ENCODE data around the gene CD83. TPM values are rescaled to one million over a fixed set of nuclear protein-coding genes. Genes with fewer than 3 reads are reported as not detected.
"Not testable (repeated sequence)": the region's sequence is repeated elsewhere in the genome, so short reads cannot be mapped to it uniquely, and the experiment has no call there.

Gene CD83, protein sequence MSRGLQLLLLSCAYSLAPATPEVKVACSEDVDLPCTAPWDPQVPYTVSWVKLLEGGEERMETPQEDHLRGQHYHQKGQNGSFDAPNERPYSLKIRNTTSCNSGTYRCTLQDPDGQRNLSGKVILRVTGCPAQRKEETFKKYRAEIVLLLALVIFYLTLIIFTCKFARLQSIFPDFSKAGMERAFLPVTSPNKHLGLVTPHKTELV
- total RNA-seq = 1.3 TPM
- long read RNA-seq, partial matches to known transcripts = 1 of 1 reads
- long read RNA-seq, other reads (novel, unspliced or antisense) = 0 of 1 reads

- intact Hi-C loops (cut with DNase I) = no loop called here
- ATAC-seq (peak; percentile 93), DNase-seq (ENCODE audit: missing footprints) (peak; percentile 91)
Measured at GRCh38 chr6:14117158-14118090, at the start of gene CD83. Gene CD83 (plus strand): TSS chr6:14117772. CDS start chr6:14117812, 40 bp downstream.

GRCh38 chr6:14068133-14068532 is 49.4 kb upstream of the CD83 start:
- intact Hi-C loops (cut with DNase I) = loop anchor here (5.0 kb wide), 1 partner anchor 271 kb away; no protein-coding TSS in a partner anchor
- DNase-seq (ENCODE audit: missing footprints) (no peak), ATAC-seq (no peak)

DNA sequence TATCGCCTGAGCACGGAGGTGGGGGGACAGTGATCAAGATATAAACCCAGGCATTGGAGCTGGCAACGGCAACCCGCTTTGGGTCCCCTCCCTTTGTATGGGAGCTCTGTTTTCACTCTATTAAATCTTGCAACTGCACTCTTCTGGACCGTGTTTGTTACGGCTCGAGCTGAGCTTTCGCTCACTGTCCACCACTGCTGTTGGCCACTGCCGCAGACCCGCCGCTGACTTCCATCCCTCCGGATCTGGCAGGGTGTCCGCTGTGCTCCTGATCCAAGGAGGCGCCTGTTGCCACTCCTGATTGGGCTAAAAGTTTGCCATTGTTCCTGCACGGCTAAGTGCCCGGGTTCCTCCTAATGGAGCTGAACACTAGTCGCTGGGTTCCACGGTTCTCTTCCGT is 48.9 kb upstream of the CD83 start:
- ATAC-seq (no peak), DNase-seq (ENCODE audit: missing footprints) (no peak)
- intact Hi-C loops (cut with DNase I) = loop anchor here (5.0 kb wide), 1 partner anchor 271 kb away; no protein-coding TSS in a partner anchor

GRCh38 chr6:14070457-14070856 is 47.1 kb upstream of the CD83 start:
- ATAC-seq (no peak), DNase-seq (ENCODE audit: missing footprints) (no peak)
- intact Hi-C loops (cut with DNase I) = no loop called here

DNA sequence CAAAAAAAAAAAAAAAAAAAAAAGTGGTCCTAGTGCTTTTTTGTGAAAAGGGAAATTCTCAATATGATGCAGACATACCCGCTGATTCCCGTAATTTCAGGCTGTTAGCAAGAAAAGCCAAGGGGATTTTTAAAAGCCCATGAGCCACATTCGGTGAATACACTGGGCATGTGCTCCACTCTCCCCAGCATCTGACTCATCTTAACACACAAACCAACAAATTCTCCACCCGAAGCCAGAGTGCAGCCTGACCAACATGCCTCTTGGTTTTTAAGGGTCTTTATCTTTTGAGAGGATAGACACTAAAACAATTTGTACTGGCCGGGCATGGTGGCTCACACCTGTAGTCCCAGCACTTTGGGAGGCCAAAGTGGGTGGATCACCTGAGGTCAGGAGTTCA is 45.5 kb upstream of the CD83 start:
- intact Hi-C loops (cut with DNase I) = no loop called here
- ATAC-seq (no peak), DNase-seq (ENCODE audit: missing footprints) (no peak)

DNA sequence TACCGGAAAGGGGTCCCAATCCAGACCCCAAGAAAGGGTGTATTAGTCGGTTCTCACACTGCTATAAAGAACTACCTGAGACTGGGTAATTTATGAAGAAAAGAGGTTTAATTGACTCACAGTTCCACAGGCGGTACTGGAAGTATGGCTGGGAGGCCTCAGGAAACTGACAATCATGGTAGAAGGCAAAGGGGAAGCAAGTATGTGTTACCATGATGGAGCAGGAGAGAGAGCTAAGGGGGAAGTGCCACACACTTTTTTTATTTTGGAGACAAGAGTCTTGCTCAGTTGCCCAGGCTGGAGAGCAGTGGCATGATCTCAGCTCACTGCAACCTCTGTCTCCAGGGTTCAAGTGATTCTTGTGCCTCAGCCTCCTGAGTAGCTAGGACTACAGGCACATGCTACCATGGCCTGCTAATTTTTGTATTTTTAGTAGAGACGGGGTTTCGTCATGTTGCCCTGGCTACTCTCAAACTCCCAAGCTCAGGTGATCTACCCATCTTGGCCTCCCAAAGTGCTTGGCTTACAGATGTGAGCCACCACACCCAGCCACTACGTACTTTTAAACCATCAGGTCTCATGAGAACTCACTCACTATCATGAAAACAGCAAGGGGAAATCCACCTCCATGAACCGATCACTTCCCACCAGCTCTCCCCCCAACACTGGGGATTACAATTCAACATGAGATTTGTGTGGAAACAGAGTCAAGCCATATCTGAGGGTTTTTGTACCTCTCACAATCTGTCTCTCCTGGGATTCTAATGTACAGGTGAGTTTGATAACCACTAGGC is 43.8 kb upstream of the CD83 start:
- ATAC-seq; DNase-seq (ENCODE audit: missing footprints); intact Hi-C loops (cut with DNase I): not testable (repeated sequence)

DNA sequence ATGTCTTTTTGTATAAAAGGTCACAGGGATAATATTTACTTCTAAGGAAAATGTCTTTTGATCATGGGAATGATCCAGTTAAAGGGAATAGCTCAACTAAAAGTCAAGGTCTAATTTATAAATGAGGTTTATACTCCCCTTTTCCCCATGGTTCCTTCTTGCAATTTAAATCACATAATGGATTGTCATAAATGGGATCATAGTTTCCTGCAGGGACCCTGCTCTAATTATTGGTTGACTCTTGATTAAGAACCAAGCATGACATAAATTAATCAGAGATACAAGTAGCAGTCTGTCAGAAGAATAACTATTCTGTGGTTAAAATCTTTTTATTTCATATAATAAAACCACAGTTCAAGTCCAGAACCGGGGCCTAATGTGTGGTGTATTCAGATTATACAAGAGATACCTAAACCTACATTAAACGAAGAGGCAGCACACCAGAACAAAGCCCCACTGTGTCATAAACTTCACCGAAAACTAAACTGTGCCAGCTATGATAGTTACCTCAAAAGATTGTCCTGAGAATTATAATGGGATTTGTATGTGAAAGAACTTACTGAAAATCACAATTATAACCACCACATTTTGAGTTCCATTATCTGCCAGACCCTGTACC is 43.0 kb upstream of the CD83 start:
- DNase-seq (ENCODE audit: missing footprints) = no peak
- ATAC-seq = no peak

GRCh38 chr6:14075095-14075503 is 42.5 kb upstream of the CD83 start:
- intact Hi-C loops (cut with DNase I) = no loop called here
- ATAC-seq = peak; percentile 56
- DNase-seq (ENCODE audit: missing footprints) = no peak

More for the DNA sequence above, 43.0 kb upstream of the CD83 start:
- intact Hi-C loops (cut with DNase I) = no loop called here

DNA sequence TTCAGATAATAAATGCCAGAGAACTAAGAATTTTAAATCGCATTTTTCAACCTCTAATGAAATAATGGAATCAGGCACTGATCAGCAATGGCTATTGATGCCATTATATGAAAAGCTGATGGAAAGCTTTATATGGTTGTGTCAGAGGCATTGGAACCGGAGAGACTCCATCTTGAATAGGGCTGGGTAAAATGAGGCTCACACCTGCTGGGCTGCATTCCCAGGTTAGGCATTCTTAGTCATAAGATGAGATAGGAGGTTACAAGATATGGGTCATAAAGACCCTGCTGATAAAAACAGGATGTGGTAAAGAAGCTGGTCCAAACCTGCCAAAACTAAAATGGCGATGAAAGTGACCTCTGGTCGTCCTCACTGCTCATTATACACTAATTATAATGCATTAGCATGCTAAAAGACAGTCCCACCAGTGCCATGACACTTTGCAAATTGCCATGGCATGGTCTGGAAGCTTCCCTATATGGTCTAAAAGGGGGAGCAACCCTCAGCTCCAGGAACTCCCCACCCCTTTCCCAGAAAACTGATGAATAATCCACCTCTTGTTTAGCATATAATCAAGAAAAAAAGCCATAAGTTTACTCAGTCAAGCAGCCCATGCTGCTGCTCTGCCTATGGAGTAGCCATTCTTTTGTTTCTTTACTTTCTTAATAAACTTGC is 40.2 kb upstream of the CD83 start:
- intact Hi-C loops (cut with DNase I) = no loop called here
- DNase-seq (ENCODE audit: missing footprints) (no peak), ATAC-seq (no peak)

- intact Hi-C loops (cut with DNase I) = no loop called here
- no peak for DNase-seq (ENCODE audit: missing footprints)
- ATAC-seq = peak; percentile 81
Measured at GRCh38 chr6:14079433-14079832, 38.1 kb upstream of the CD83 start.

- intact Hi-C loops (cut with DNase I) = no loop called here
- ATAC-seq = no peak
- no peak for DNase-seq (ENCODE audit: missing footprints)
Measured at GRCh38 chr6:14079971-14080370, 37.6 kb upstream of the CD83 start.

GRCh38 chr6:14081126-14081525 is 36.4 kb upstream of the CD83 start:
- intact Hi-C loops (cut with DNase I) = no loop called here
- no peak for ATAC-seq
- DNase-seq (ENCODE audit: missing footprints) = no peak

GRCh38 chr6:14082771-14083170 is 34.8 kb upstream of the CD83 start:
- intact Hi-C loops (cut with DNase I) = no loop called here
- ATAC-seq (no peak), DNase-seq (ENCODE audit: missing footprints) (no peak)

- intact Hi-C loops (cut with DNase I) = no loop called here
- DNase-seq (ENCODE audit: missing footprints) (no peak), ATAC-seq (no peak)
Measured at GRCh38 chr6:14083262-14083661, 34.3 kb upstream of the CD83 start.

GRCh38 chr6:14083751-14084150 is 33.8 kb upstream of the CD83 start:
- intact Hi-C loops (cut with DNase I) = no loop called here
- no peak for ATAC-seq
- no peak for DNase-seq (ENCODE audit: missing footprints)

DNA sequence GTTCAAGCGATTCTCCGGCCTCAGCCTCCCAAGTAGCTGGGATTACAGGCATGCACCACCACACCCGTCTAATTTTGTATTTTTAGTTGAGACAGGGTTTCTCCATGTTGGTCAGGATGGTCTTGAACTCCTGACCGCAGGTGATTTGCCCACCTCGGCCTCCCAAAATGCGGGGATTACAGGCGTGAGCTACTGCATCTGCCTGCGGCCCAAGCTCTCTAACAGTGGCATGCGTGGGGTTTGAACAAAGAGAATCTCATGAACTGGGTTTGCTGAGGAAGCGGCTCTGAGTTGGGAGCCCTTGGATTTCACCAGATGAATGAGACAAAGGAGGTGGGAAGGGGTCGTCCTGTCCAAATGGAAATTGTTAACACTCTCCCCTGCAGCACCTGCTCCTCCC is 33.2 kb upstream of the CD83 start:
- intact Hi-C loops (cut with DNase I) = no loop called here
- DNase-seq (ENCODE audit: missing footprints) (no peak), ATAC-seq (no peak)

- DNase-seq (ENCODE audit: missing footprints) = no peak
- no peak for ATAC-seq
- intact Hi-C loops (cut with DNase I) = no loop called here
Measured at GRCh38 chr6:14085176-14085787, 32.3 kb upstream of the CD83 start.

DNA sequence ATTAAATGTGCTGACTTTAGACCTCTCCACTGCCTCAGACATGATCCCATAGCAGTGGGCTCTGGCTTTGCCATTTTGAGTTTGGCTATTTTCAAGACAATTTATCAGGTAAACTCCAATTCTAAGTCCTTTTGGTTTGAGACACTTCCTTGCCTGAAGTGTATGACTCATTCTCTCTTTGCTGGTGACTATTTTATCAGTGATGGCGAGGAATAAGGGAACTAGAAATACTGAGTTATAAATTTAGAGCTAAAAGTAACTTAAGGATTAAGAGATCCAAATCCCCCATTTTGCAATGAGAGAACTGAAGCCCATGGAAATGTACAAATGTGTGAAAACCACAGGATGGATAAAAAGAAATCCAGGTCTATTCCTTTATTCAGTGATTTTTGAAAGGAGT is 30.9 kb upstream of the CD83 start:
- intact Hi-C loops (cut with DNase I) = no loop called here
- ATAC-seq = no peak
- no peak for DNase-seq (ENCODE audit: missing footprints)

Measured in Right ventricle myocardium inferior (tissue), 1 donor.